ENCODE measurements around the gene AMY1A.
"Not testable (repeated sequence)": the region's sequence is repeated elsewhere in the genome, so short reads cannot be mapped to it uniquely, and the experiment has no call there.

DNA sequence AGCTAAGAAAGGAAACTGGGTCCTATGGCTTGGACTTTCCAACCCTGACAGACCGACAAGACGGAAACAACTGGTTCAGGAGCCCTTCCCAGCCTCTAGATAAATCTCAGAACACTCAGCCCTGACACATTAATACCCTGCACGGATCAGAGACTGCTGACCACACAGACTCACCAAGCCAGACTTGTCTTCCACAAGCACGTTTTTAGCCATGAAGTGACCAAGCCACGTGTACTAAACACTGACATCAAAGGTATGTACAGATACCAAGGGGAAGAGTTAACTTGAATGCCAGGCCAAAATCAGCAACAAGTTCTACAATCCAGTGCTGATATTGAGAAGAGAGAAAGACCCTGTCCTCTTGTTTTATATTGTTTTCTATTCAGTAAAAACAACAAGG lies 40.5 kb downstream of the AMY1A start, which contains the start of gene AMY1B:
- not testable (repeated sequence) for TF ChIP-seq CTCF (optimal IDR thresholded peaks at IDR 0.05 in 1 of 3, IDR thresholded peaks at IDR 0.05 in 1 of 3, conservative IDR thresholded peaks at IDR 0.05 in 1 of 3; ENCODE audit: extremely low read depth in 1 of 3, insufficient read depth in 2 of 3, low read length in 3 of 3); EZH2 (IDR thresholded peaks at IDR 0.05; ENCODE audit: low read length)

All from keratinocyte (primary cell).